HL-60/S4 treated with retinoic acid at 250 ng/mL for 4 days and 3 days (cell line): Measurements from ENCODE around the gene FAM120A.

Source experiments
- in situ Hi-C: fragments of 300-500 bp; cut with MboI; formaldehyde crosslinking; loops from 2 replicates; pipeline ENCODE4 v1.7.0; 2022; ENCODE audit warnings: low sequenced_read_pairs

The FAM120A gene

DNA sequence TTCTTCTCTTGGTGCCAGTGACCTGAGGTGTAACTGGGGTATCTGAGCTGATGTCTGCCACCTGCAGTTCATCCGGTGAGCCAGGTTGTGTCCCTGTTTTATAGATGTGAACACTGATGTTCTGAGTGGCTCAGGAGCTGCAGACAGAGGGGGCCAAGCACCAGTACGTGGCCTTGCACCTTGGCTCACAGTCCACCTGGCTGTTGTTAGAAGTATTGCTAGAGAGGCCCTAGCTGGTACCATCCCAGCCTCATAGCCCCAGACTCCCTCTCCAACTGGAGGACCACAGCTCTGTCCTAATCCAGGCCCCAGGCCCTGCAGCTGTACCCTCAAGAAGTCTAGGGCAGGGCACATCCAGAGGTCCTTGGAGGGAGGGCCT is 141.1 kb downstream of the FAM120A start:
- in situ Hi-C loops, result no loop called here

DNA sequence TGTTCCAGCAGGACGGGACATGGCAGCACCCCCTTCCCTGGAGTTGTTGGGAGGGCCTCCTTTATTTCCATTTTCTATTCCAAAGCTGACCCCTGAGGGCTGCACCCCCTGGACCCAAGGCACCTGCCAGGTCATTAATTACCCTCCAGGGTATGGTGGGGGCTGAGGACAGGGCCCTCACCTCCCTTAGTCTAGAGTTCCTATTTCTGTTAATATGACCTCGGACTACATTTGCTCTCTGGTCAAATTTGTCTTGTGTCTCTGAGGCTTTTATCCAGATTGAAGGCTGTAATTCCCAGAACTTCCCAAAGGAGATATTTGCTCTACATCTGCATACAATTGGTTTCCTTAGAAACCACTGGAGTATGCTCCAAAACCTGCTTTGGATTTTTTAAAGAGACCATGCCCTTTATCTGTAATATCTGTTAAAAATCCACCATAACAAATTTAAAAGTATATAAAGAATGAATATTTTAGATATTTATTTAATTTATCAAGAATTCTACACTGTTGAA is 141.7 kb downstream of the FAM120A start:
- in situ Hi-C loops, result no loop called here

DNA sequence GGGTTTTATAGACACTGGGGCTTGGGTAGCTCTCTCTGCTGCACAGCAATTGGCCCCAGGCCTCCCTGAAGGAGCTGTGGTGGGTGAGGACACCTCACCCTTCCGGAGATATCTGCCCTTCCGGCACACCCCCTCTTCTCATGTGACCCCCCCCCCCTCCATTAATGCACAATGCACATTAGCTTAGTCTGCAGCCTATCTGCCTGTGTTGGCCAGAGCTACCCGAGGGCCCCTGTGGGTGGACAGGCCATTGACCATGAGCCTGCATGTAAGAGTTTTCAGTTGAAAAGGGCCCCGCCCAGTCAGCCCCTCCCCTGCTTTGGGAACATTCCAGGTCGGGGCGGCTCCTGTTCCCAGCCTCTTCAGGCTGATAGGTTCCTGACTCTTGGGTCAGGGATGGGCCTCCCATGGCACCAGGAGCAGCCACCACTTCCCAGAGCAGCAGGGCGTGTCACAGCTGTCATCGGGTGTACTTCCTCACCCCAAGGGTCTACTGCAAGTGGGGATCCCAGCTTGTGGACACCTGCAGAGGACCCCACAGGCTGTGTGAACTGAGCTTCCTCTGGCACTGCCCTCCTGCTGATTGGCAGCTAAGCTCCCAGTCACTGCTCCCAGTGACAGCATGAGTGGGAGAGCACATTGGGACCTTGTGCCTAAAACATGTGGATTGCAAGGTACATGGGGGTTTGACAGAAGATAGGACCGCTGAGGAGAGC is 142.7 kb downstream of the FAM120A start:
- in situ Hi-C loops, result no loop called here

DNA sequence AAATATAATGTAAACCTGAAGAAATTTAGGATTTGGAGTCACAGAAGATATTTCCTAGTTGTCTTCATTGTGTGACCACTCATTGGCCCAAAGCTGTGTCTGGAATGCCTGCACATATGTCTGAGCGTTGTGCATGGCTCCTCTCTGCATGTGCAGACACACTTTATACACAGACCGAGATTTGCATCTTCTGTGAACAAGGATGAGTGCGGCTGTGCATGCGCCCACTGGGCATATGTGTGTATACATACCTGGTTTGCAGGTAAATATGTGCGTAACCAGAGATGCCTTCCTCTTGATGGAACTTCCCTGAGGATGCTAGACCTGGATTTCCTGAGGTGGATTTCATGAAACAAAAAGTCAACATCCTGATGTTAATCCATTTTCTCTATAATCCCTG is 144.0 kb downstream of the FAM120A start:
- in situ Hi-C loops, result no loop called here

DNA sequence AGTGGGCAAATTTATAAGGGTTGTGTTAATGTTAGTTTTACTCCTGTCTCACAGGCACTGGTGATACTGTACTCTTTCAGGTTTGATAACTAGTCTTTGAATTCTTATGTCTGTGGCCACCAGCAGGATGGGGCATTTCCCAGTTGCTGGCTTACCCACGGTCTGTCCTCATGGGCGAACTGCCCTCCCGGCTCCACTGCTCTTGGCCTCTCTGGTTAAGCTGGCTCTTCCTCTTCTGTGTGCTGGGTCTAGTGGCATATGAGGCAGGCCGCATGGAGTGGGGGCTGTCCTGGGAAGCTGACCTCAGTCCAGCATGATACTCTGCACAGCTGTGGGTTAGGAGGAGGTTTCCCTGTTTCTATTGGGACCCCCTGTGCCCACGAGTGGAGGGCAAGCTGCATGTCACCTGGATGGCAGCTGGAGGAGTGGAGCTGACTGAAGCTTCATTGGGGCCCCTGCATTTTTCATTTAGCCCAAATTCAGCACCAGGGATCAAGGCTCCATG is 144.4 kb downstream of the FAM120A start:
- in situ Hi-C loops, result no loop called here

DNA sequence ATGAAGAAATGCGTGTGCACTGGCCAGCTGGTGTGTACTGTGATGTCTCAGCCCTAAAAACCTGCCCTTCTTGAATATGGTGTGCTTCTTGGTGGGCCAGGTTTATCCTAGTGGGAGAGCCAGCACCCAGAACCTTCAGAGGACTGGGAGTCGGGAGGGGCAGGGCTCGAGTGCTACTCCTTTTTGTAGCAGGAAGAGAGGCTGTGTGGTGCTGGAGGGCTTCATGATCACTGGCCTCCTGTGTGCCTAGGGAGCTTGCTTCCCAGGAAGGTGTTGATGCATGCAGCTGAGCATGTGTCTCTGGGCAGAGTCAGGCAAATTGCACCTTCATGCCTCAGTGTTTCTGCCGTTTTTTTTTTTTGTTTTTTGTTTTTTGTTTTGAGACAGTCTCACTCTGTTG is 144.9 kb downstream of the FAM120A start:
- in situ Hi-C loops, result no loop called here

DNA sequence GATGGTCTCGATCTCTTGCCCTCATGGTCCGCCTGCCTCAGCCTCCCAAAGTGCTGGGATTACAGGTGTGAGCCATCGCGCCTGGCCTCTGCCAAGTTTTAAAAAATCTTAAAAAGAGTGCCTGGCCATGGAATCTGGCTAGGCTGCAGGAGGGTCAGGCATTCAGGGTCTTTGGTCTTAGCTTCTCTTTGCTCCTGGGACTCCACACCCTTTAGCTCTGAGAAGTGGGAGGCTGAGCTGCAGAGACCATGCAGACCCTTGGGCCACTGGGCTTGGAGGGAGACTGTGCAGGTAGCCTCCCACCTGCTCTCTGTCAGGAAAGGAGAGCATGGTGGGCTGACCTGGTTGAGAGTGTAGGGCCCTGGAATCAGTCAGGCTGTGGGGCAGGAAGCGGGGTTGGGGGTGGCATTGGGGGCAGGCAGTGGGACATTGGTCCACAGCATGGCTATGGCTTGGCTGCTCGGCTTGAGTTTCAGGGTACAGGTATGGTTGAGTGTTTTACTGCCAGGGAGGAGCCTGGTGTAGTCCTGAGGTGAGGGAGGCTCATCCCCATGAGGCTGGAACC is 145.7 kb downstream of the FAM120A start:
- in situ Hi-C loops, result no loop called here

DNA sequence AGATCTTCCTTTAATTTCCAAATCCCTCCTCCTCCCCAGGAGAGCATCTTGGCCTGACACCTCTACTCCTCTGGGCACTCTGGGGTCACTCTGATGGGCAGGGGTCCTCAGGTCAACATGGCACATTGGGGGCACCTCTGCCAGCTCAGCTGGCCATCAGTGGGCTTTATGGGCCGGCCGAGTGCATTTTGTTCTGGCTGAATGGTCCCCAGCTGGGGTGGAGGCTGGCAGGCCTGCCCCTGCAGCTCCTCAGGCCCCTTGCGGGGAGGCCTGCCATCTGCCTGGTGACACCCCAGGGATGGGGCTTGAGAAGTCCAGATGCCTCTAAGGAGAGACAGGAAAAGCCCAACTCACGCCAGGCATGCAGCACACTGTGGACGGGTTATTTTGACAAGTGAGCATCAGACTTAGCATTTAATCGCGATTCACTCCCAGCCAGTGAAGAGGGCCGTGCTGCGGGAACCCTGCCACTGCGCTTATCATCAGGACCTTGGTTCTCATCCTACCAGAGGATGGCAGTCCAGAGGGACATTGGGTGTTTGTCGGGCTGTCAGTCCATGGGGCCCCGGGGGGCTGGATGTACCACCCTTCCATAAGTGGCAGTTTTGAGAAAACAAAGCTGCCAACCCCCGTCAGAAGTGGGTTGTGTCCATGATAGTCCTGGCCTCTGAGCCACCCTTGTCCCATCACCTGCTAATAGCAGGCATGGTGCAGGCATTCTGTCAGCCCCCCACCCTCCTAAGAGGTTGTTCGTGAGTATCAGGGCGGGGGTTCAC is 146.6 kb downstream of the FAM120A start:
- in situ Hi-C loops, result no loop called here

DNA sequence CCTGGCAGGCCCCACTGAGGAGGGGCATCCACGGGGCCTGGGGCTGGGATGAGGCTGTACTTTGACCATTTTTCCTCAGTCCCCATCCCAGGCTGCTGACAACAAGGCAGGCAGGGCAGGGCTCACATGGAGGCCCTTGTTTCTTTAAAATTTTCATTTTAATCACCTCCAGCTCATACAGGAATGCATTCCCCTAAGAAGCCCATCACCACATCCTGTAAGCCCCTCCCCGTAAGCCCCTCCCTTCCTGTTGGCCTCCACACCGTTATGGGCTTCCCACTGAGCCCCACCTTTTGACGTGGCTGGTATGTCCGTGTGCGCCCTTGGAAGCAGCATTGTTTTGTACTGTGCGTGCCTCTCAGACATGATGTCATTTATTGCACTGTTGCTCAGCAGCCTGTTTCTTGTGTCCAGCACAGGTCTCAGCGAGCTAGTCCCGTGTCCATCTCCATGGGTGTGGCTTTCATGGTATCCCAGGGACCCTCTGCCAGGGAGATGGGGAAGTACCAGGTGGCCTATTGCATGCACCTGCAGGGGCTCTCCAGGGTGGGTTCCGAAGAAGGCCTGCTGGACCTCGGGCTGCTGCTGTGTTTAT is 147.3 kb downstream of the FAM120A start:
- in situ Hi-C loops, result no loop called here

DNA sequence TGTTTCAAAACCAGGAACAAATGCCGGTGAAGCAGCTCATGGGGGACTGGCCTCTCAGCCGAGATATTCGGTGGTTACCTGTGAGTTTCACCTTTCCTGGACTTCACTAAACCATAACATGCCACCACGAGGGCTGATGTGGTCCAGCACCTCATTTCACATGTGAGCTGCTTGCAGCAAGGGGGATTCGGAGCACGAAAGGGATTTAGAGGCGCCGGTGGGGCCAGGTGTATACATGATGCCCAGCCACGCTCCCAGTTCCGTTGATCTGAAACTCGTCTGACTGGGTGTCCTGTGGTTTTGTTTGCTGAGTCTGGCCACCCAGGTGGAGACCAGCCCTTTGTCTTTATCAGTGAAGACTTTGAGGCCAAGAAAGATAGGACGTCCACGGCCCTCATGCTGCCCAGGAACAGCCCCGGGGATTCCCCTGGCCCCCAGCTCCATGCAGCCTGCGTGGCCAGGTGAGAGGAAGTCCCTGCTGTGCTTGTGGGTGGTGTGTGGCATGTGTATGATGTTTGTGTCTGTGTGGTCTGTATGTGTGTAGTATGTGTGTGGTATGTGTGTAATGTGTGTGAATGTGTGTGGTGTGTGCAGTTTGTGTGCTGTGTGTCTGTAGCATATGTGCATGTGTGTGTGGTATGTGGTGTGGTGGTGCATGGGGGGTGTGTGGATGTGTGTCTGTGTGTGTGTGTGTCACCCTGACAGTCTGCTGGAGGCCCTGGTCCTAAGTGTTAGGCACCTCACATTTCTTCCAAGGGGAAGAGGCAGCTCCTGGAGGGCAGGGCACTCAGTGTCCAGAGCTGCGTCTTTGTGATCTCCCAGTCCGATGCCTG is 148.3 kb downstream of the FAM120A start:
- in situ Hi-C loops, result no loop called here

DNA sequence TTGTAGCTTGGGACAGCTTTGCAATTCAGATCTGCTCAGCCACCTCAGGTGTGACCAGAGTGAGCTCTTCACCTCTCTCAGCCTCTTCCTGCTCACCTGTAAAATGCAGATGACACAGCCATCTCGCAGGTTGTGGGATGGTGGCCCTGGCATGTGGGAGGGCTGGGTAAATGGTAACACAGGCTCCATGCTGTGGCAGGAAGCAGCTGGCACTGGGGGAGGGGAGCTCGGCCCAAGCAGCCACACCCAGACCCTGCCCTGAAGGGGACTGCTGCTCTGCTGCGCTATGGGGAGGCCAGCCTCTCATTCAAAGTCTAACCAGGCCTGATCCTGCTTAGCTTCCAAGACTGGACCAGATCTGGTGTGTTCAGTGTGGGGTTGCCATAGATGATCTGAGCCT is 149.0 kb downstream of the FAM120A start:
- in situ Hi-C loops, result no loop called here

DNA sequence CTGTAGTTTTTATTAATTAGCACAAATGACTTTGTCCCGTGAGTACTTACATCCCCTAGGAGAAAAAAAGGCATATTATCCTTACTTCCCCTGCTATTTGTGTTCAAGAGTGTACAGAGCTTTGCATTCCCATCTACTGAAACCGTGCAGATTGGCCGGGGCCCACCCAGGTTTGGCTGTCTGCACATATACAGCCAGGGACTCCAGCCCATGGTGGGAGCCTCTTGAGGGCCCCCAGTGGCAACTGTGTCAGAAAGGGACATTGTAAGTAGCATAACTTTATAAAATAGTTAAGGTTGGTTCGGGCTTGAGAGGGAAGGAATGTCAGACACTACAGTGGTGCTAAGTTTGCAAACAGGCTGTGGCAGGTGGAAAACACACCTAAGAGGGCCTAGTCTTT is 149.6 kb downstream of the FAM120A start:
- in situ Hi-C loops, result no loop called here

DNA sequence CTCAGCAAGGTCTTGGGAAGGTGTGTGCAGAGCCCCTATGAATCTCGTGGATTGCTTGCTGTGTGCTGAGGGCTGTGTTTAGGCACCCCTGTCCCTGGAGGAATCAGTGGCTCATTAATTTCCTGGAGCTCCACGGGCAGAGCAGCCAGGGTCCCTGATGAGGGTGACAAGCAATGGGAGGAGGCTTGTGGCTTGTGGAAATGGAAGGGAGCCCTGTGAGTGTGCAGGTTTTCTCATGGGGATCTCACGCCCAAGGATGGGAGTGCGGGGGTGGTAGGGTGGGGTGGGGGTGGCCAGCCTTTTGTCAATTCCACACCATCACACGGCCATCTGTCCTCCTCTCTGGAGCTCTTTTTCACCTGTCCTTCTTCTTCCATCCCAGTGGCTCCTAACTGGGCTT is 150.2 kb downstream of the FAM120A start:
- in situ Hi-C loops, result no loop called here

DNA sequence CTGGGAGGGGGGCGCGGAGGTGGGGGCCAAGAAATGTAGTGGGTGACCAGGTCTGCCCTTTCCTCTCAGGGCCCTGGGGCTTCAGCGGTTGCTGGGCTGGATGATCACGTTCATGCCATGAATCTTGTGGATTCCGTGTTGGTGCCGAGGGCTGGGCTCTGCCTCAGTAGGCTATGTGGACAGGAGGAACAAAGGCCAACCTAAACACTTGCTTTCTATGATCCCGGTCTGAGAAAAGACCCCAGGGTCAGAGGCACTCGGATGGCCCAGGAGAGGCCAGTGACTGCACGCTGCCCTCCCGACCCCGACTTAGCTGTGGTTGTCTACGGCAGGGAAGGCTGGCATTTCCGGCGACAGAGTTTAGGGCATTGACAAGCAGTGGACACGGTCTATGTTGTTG is 151.5 kb downstream of the FAM120A start:
- in situ Hi-C loops, result no loop called here

DNA sequence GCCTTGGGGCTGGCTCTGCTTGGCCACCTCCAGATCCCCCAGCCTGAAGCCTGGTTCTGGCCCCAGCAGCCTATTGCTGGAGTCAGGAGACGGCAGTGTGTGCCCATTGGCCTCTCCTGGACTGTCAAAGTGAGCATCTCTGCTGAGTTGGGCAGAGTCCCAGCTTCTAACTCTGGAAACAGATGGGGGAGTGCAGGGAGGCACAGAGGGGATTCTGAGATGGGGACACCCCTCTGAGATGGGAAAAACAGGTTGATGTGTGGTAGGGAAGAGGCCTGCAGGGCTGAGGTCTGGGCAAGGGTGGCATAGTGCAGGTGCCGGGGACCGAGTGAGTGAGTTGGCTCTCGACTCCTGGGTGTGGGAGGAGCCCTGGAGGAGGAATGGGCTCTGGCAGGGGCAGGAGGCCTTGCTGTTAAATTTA is 152.4 kb downstream of the FAM120A start:
- in situ Hi-C loops, result no loop called here

DNA sequence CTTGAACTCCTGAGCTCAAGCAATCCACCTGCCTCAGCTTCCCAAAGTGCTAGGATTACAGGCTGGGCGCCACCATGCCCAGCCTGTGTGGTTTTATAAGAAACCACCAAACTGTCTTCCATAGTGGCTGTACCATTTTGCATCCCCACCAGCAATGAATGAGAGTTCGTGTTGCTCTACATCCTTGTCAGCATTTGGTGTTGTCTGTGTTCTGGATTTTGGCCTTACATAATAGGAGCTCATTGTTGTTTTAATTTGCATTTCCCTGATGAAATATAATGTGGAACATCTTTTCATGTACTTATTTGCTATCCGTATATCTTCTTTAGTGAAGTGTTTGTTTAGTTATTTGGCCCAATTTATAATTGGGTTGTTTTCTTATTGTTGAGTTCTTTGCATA is 154.7 kb downstream of the FAM120A start:
- in situ Hi-C loops, result no loop called here

DNA sequence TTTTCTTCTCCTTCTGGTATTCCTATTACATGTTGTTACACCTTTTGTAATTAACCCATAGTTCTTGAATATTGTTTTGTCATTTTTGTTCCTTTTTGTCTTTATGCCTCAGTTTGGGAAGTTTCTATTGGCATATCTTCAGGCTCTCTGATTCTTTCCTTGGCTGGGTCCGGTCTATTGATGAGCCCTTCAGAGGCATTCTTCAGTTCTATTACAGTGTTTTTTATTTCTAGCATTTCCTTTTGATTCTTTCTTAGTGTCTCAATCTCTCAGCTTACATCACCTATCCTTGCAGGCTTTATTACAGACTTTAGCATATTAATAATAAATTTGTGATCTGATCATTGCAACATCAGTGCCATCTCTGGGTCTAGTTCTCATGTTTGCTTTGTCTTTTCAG is 158.7 kb downstream of the FAM120A start:
- in situ Hi-C loops, result no loop called here

DNA sequence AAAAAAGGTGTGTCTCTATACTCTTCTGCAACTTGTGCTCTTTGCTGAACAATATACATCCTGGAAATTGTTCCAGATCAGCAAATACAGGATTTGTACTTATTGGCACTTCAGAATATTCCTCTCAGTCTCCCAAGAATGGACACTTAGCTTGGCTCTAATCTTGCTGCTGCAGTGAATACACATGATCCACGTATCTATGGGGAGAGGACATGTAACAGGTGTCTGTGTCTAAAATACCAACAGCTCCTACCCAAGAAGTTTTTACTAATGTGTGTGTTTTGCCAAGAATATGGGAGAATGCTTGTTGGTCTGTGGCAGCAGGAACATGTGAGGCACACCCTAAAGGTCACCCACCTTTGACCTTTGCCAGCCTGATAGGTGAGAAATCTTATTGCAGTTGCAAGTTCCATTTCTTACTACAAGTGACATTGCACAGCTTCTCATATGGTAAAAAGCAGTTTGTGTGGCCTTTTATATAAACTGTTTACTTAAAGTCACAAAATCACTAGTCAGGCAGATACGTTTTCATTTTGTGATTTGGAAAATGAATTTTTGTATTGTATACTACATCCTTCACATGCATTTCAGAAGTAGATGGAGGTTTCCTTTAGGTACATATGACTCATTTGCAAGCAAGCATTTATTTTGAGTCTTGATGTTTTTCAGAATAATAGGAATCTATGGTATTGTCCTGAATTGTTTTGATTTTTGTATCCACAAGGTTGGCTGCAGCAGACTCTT is 160.7 kb downstream of the FAM120A start:
- in situ Hi-C loops, result no loop called here

DNA sequence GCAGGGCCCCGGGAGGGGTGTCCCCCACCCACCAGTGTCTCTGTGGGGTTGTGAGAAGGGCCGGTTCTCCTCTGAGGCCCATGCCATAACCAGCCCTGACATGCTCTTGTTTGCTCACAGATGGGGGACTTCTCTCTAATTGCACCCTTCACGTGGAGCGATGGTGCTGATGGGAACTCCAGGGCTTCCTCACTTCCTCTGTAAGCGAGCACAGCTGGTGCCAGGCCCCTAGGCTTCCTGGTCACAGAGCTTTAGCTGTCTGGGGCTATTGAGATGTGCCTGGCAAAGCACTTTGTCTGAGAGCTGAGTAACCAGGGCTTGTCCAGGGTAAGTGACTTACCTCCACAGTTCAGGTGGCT is 161.3 kb downstream of the FAM120A start:
- in situ Hi-C loops, result no loop called here

DNA sequence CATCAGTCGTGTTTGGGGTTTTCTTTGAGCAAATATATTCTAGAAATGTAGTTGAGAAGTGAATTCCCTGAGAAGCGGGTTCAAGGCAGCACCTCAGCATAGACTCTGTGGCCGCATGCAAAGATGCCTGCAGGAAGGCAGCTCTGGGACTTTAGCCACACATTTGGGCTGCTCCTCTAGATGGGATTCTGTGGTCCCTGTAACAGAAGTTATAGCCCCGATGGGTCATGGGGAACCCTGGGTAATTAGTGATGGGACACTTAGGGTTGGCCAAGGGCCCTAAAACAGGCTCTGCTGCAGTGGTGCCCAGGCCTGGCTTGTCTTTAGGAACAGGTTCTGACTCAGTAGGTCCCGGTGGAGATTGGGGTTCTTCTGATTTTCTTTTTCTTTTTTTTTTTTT is 161.7 kb downstream of the FAM120A start:
- in situ Hi-C loops, result no loop called here
